Spinal cord (tissue), 10 donors: ENCODE measurements around the gene SYNM. TPM values are rescaled to one million over a fixed set of nuclear protein-coding genes. Genes with fewer than 3 reads are reported as not detected.
A peak's percentile ranks its signal among the peaks of the same experiment; 100 is the strongest.
"Not testable (repeated sequence)": the region's sequence is repeated elsewhere in the genome, so short reads cannot be mapped to it uniquely, and the experiment has no call there.

Experiments
- DNase-seq, 6 donors: peaks; one replicate each; pipeline versions ENCODE4 v3.0.0 to v3.0.0-alpha.2; 2013 to 2015; ENCODE audit warnings: low spot score in 6 of 6, low read depth in 4 of 6
- H3K27ac ChIP-seq: one replicate; pipeline ENCODE4 v1.5.1; 2013; ENCODE audit warnings: low read depth, low read length, control low read depth
- H3K27me3 ChIP-seq: one replicate; pipeline ENCODE4 v1.6.1; 2013; ENCODE audit warnings: low read length; ENCODE audit not compliant: control insufficient read depth, insufficient read depth
- H3K36me3 ChIP-seq: one replicate; pipeline ENCODE4 v1.6.1; 2013; ENCODE audit warnings: low read length; ENCODE audit not compliant: control insufficient read depth, insufficient read depth
- H3K4me1 ChIP-seq: one replicate; pipeline ENCODE4 v1.6.1; 2013; ENCODE audit warnings: low read length; ENCODE audit not compliant: control insufficient read depth, insufficient read depth
- H3K4me3 ChIP-seq: one replicate; pipeline ENCODE4 v1.5.1; 2013; ENCODE audit warnings: low read depth, low read length, control low read depth
- H3K9me3 ChIP-seq: one replicate; pipeline ENCODE4 v1.6.1; 2013; ENCODE audit warnings: low read length; ENCODE audit not compliant: control insufficient read depth, insufficient read depth
- WGBS: methylation state at CpG from one replicate; pipeline ENCODE4 v1.1.5; 2013; ENCODE audit warnings: missing lambda C conversion rate; ENCODE audit not compliant: insufficient coverage; 5-methylcytosine and 5-hydroxymethylcytosine counted together
- polyA plus RNA-seq, 2 donors: library from polyadenylated mRNA; unstranded; fragments of 120-200 nt; gene quantifications; one replicate each; pipeline ENCODE4 v1.2.1, GENCODE V29; 2013; ENCODE audit not compliant: insufficient read length in 2 of 2
- total RNA-seq, 2 donors: library from RNA; depleted of rRNA in 1 of 2; stranded (reverse); fragments of 120-200 nt in 1 of 2; fragments of >200 nt in 1 of 2; gene quantifications; one replicate each; pipeline versions ENCODE4 v1.2.3 to v1.2.4, GENCODE V29; 2013 to 2014
- donor health status: healthy.

SYNM gene
- total and polyA plus RNA-seq, 4 donors: 14.1 to 32.5 (median 28.5) TPM

GRCh38 chr15:99062226-99062625 lies 42.7 kb upstream of the SYNM start:
- H3K27ac ChIP-seq: no peak overlapping the region
- WGBS: no CpG with 5 or more reads among the region's 5 CpGs
- no peaks in the 10 kb centered on the region for H3K27me3 ChIP-seq
- no peak for DNase-seq
- peaks cover 18% of the 10 kb centered on the region for H3K4me1 ChIP-seq
- H3K4me3 ChIP-seq: no peak overlapping the region
- H3K36me3 ChIP-seq: no peaks in the 10 kb centered on the region
- no peaks in the 10 kb centered on the region for H3K9me3 ChIP-seq

- DNase-seq: no peak
- WGBS: 75% methylated on average over 6 of the region's 6 CpGs
- Histone ChIP-seq H3K4me3 (no peak overlapping the region), H3K36me3 (no peaks in the 10 kb centered on the region), H3K27me3 (no peaks in the 10 kb centered on the region), H3K9me3 (no peaks in the 10 kb centered on the region), H3K27ac (no peak overlapping the region), H3K4me1 (no peaks in the 10 kb centered on the region)
Measured at GRCh38 chr15:99068186-99068585, 36.7 kb upstream of the SYNM start.

GRCh38 chr15:99070208-99070607 lies 34.7 kb upstream of the SYNM start:
- no peak for DNase-seq
- no CpG with 5 or more reads among the region's 5 CpGs for WGBS
- no peaks in the 10 kb centered on the region for H3K4me1 ChIP-seq
- no peaks in the 10 kb centered on the region for H3K36me3 ChIP-seq
- H3K9me3 ChIP-seq: no peaks in the 10 kb centered on the region
- no peaks in the 10 kb centered on the region for H3K27me3 ChIP-seq
- no peak overlapping the region for H3K4me3 ChIP-seq
- no peak overlapping the region for H3K27ac ChIP-seq

- no peak for DNase-seq
- Histone ChIP-seq H3K4me1 (no peaks in the 10 kb centered on the region), H3K9me3 (no peaks in the 10 kb centered on the region), H3K4me3 (no peak overlapping the region), H3K27me3 (no peaks in the 10 kb centered on the region), H3K36me3 (no peaks in the 10 kb centered on the region), H3K27ac (no peak overlapping the region)
- WGBS: 89% methylated on average over 8 of the region's 10 CpGs
Measured at GRCh38 chr15:99071091-99071680, 33.7 kb upstream of the SYNM start.

GRCh38 chr15:99073008-99073717 lies 31.7 kb upstream of the SYNM start:
- DNase-seq: no peak
- WGBS: 60% methylated on average over 4 of the region's 4 CpGs
- Histone ChIP-seq H3K36me3 (no peaks in the 10 kb centered on the region), H3K27ac (no peak overlapping the region), H3K4me3 (no peak overlapping the region), H3K4me1 (no peaks in the 10 kb centered on the region), H3K27me3 (no peaks in the 10 kb centered on the region), H3K9me3 (no peaks in the 10 kb centered on the region)

- no peak for DNase-seq
- no peak overlapping the region for H3K4me3 ChIP-seq
- H3K27ac ChIP-seq: no peak overlapping the region
- H3K4me1 ChIP-seq: no peaks in the 10 kb centered on the region
- no peaks in the 10 kb centered on the region for H3K9me3 ChIP-seq
- WGBS: 86% methylated on average over 4 of the region's 5 CpGs
- H3K36me3 ChIP-seq: no peaks in the 10 kb centered on the region
- H3K27me3 ChIP-seq: no peaks in the 10 kb centered on the region
Measured at GRCh38 chr15:99074446-99074845, 30.4 kb upstream of the SYNM start.

GRCh38 chr15:99075059-99075652 lies 29.7 kb upstream of the SYNM start:
- not testable (repeated sequence) for H3K9me3 ChIP-seq, H3K27me3 ChIP-seq, H3K4me1 ChIP-seq, DNase-seq, H3K4me3 ChIP-seq, H3K36me3 ChIP-seq, H3K27ac ChIP-seq

GRCh38 chr15:99076109-99076508 lies 28.8 kb upstream of the SYNM start:
- H3K9me3 ChIP-seq: no peaks in the 10 kb centered on the region
- H3K27me3 ChIP-seq: no peaks in the 10 kb centered on the region
- no peak overlapping the region for H3K4me3 ChIP-seq
- DNase-seq: no peak
- no peaks in the 10 kb centered on the region for H3K36me3 ChIP-seq
- no peak overlapping the region for H3K27ac ChIP-seq
- 100% methylated on average over 1 of the region's 2 CpGs for WGBS
- no peaks in the 10 kb centered on the region for H3K4me1 ChIP-seq

- Histone ChIP-seq H3K27me3 (no peaks in the 10 kb centered on the region), H3K9me3 (no peaks in the 10 kb centered on the region), H3K4me3 (peak overlapping the region; percentile 33), H3K27ac (no peak overlapping the region), H3K36me3 (no peaks in the 10 kb centered on the region), H3K4me1 (no peaks in the 10 kb centered on the region)
- WGBS: 6% methylated on average over 5 of the region's 10 CpGs
- peak in 5 of 6 donors; percentile 39 to 90 (median 53) for DNase-seq
Measured at GRCh38 chr15:99076555-99077308, 28.1 kb upstream of the SYNM start.
